ENCODE results near the gene B3GNT2. TPM values are rescaled to one million over a fixed set of nuclear protein-coding genes. Genes with fewer than 3 reads are reported as not detected.

Gene B3GNT2
- total and polyA plus RNA-seq, 2 experiments from 2014 or later: 30.8 to 53.0 TPM

- no peak for DNase-seq (ENCODE audit: low spot score)
- 83% methylated on average over 50 of the region's 51 CpGs for WGBS (ENCODE audit: low lambda C conversion rate, missing lambda C conversion rate)
- Histone ChIP-seq H3K9me3 (ENCODE audit: low read depth) (no peaks in the 10 kb centered on the region), H3K4me3 (no peak overlapping the region), H3K4me2 (peak overlapping the region; percentile 82), H2AFZ (peak overlapping the region; percentile 86), H3K36me3 (replicated peaks; ENCODE audit: insufficient read depth, low read depth) (no peaks in the 10 kb centered on the region), H4K20me1 (ENCODE audit: insufficient read depth, poor library complexity, severe bottlenecking) (peaks cover 22% of the 10 kb centered on the region), H3K79me2 (peaks cover 36% of the 10 kb centered on the region), H3K4me1 (ENCODE audit: insufficient read depth) (peaks cover 11% of the 10 kb centered on the region), H3K9me2 (replicated peaks; ENCODE audit: insufficient read depth) (no peaks in the 10 kb centered on the region), H3K27ac (no peak overlapping the region), H3K27me3 (no peaks in the 10 kb centered on the region)
- no peak for TF ChIP-seq EZH2phosphoT487 (IDR thresholded peaks at IDR 0.05; ENCODE audit: low read depth, severe bottlenecking, unreplicated experiment)
- TF ChIP-seq CTCF (IDR thresholded peaks at IDR 0.05; ENCODE audit: poor library complexity): no peak
- TF ChIP-seq EZH2 (IDR thresholded peaks at IDR 0.05; ENCODE audit: borderline replicate concordance): no peak
Measured at GRCh38 chr2:62194558-62195420, 1.1 kb upstream of the B3GNT2 start.

GRCh38 chr2:62196278-62196901 is 475 bp downstream of the B3GNT2 start:
- Histone ChIP-seq H3K27me3 (no peaks in the 10 kb centered on the region), H3K79me2 (peaks cover 52% of the 10 kb centered on the region), H2AFZ (peak overlapping the region; percentile 96), H4K20me1 (ENCODE audit: insufficient read depth, poor library complexity, severe bottlenecking) (peaks cover 38% of the 10 kb centered on the region), H3K4me1 (ENCODE audit: insufficient read depth) (peaks cover 23% of the 10 kb centered on the region), H3K9me3 (ENCODE audit: low read depth) (no peaks in the 10 kb centered on the region), H3K4me3 (peak overlapping the region; percentile 67), H3K9me2 (replicated peaks; ENCODE audit: insufficient read depth) (no peaks in the 10 kb centered on the region), H3K27ac (peak overlapping the region; percentile 98), H3K36me3 (replicated peaks; ENCODE audit: insufficient read depth, low read depth) (no peaks in the 10 kb centered on the region), H3K4me2 (peak overlapping the region; percentile 82)
- no peak for TF ChIP-seq EZH2phosphoT487 (IDR thresholded peaks at IDR 0.05; ENCODE audit: low read depth, severe bottlenecking, unreplicated experiment)
- TF ChIP-seq EZH2 (IDR thresholded peaks at IDR 0.05; ENCODE audit: borderline replicate concordance): no peak
- TF ChIP-seq CTCF (IDR thresholded peaks at IDR 0.05; ENCODE audit: poor library complexity): no peak
- WGBS (ENCODE audit: low lambda C conversion rate, missing lambda C conversion rate): 0% methylated on average over 18 of the region's 63 CpGs
- peak; percentile 75 for DNase-seq (ENCODE audit: low spot score)

- H3K27ac ChIP-seq: peak overlapping the region; percentile 98
- peaks cover 45% of the 10 kb centered on the region for H4K20me1 ChIP-seq (ENCODE audit: insufficient read depth, poor library complexity, severe bottlenecking)
- peaks cover 23% of the 10 kb centered on the region for H3K4me1 ChIP-seq (ENCODE audit: insufficient read depth)
- no peaks in the 10 kb centered on the region for H3K9me2 ChIP-seq (replicated peaks; ENCODE audit: insufficient read depth)
- peak overlapping the region; percentile 82 for H3K4me2 ChIP-seq
- DNase-seq (ENCODE audit: low spot score): peak; percentile 43
- H3K36me3 ChIP-seq (replicated peaks; ENCODE audit: insufficient read depth, low read depth): no peaks in the 10 kb centered on the region
- TF ChIP-seq EZH2phosphoT487 (IDR thresholded peaks at IDR 0.05; ENCODE audit: low read depth, severe bottlenecking, unreplicated experiment): no peak
- no peak for TF ChIP-seq EZH2 (IDR thresholded peaks at IDR 0.05; ENCODE audit: borderline replicate concordance)
- no peak for TF ChIP-seq CTCF (IDR thresholded peaks at IDR 0.05; ENCODE audit: poor library complexity)
- no peaks in the 10 kb centered on the region for H3K27me3 ChIP-seq
- no peaks in the 10 kb centered on the region for H3K9me3 ChIP-seq (ENCODE audit: low read depth)
- peaks cover 61% of the 10 kb centered on the region for H3K79me2 ChIP-seq
- H2AFZ ChIP-seq: peak overlapping the region; percentile 96
- H3K4me3 ChIP-seq: peak overlapping the region; percentile 67
- WGBS (ENCODE audit: low lambda C conversion rate, missing lambda C conversion rate): under 1% methylated on average over 42 of the region's 48 CpGs
Measured at GRCh38 chr2:62197011-62197924, 1.4 kb downstream of the B3GNT2 start.

Measured in hepatocyte (in vitro differentiated cells).